Omental fat pad (tissue), 4 donors: Measurements from ENCODE around the gene C5AR1. TPM values are rescaled to one million over a fixed set of nuclear protein-coding genes. Genes with fewer than 3 reads are reported as not detected.
A peak's percentile ranks its signal among the peaks of the same experiment; 100 is the strongest.
"Not testable (repeated sequence)": the region's sequence is repeated elsewhere in the genome, so short reads cannot be mapped to it uniquely, and the experiment has no call there.

Experiments used
- ATAC-seq: fragments of 150-250 bp; one replicate; pipeline ENCODE4 v1.9.1; 2016; ENCODE audit warnings: mild to moderate bottlenecking, moderate library complexity; ENCODE audit not compliant: low FRiP score
- DNase-seq: peaks from one replicate; pipeline ENCODE4 v3.0.0-alpha.2; 2019; ENCODE audit warnings: low spot score
- total RNA-seq, 4 donors: library from RNA; depleted of rRNA; stranded (reverse); fragments of >200 nt; gene quantifications; one replicate each; pipeline ENCODE4 v1.1.0, GENCODE V29; 2016
- TF ChIP-seq, protein P1 (sequence below), 3 donors: fragments of 450-650 bp; IDR thresholded peaks; one replicate each; pipeline ENCODE4 v1.5.1; 2016 to 2017; ENCODE audit warnings: antibody characterized with exemption in 3 of 3, mild to moderate bottlenecking in 3 of 3, moderate library complexity in 2 of 3

The C5AR1 gene
- total RNA-seq, 4 donors from 2014 or later, result 26.5 to 94.0 (median 60.7) TPM

DNA sequence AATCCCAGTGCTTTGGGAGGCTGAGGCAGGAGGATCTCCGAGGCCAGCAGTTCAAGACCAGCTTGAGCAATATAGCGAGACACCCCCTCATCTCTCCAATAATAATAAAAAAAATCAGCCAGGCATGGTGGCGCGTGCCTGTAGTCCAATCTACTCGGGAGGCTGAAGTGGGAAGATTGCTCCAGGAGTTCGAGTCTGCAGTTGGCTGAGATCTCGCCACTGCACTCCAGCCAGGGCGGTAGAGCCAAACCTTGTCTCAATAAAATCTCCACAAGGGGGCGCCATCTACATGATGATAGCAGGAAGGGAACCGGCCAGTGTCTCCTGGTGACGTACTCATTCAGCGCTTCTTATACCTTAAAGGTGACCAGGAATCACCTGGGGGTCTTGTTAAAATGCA, 13.6 kb upstream of the C5AR1 start:
- ATAC-seq, result peak; percentile 66
- TF ChIP-seq, protein P1, sequence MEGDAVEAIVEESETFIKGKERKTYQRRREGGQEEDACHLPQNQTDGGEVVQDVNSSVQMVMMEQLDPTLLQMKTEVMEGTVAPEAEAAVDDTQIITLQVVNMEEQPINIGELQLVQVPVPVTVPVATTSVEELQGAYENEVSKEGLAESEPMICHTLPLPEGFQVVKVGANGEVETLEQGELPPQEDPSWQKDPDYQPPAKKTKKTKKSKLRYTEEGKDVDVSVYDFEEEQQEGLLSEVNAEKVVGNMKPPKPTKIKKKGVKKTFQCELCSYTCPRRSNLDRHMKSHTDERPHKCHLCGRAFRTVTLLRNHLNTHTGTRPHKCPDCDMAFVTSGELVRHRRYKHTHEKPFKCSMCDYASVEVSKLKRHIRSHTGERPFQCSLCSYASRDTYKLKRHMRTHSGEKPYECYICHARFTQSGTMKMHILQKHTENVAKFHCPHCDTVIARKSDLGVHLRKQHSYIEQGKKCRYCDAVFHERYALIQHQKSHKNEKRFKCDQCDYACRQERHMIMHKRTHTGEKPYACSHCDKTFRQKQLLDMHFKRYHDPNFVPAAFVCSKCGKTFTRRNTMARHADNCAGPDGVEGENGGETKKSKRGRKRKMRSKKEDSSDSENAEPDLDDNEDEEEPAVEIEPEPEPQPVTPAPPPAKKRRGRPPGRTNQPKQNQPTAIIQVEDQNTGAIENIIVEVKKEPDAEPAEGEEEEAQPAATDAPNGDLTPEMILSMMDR (IDR thresholded peaks at IDR 0.05), result peak in 1 of 3 donors; percentile 38
- DNase-seq, result peak; percentile 75

DNA sequence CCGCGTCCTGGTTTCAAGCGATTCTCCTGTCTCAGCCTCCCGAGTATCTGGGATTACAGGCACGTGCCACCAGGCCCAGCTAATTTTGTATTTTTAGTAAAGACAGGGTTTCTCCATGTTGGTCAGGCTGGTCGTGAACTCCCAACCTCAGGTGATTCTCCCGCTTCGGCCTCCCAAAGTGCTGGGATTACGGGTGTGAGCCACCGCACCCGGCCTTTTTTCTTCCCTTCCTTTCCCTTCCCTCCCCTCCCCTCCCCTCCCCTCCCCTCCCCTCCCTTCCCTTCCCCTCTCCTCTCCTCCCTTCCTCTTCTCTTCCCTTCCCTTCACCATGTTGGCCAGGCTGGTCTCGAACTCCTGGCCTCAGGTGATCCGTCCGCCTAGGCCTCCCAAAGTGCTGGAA, 8.8 kb upstream of the C5AR1 start:
- ATAC-seq, DNase-seq: not testable (repeated sequence)

- no peak for DNase-seq
- ATAC-seq, result no peak
- TF ChIP-seq, protein P1 (IDR thresholded peaks at IDR 0.05), result no peak
These were observed 7.4 kb upstream of the C5AR1 start for GRCh38 chr19:47302249-47302648.

DNA sequence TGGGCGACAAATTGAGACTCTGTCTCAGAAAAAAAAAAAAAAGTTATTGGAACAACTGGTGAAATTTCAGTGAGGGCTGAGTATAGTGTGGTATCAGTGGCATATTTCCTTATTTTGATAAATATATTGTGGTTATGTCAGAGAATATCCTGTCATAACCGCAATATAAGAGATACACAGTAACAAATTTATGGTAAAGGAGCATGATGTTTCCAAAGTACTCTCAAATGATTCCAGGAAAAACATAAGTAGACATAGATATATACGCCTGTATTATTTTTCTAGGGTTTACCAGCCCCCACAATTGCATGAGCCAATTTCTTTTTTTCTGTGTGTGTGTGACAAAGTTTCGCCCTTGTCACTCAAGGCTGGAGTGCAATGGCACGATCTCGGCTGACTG, 5.7 kb upstream of the C5AR1 start:
- TF ChIP-seq, protein P1 (IDR thresholded peaks at IDR 0.05), result no peak
- no peak for ATAC-seq
- no peak for DNase-seq

DNA sequence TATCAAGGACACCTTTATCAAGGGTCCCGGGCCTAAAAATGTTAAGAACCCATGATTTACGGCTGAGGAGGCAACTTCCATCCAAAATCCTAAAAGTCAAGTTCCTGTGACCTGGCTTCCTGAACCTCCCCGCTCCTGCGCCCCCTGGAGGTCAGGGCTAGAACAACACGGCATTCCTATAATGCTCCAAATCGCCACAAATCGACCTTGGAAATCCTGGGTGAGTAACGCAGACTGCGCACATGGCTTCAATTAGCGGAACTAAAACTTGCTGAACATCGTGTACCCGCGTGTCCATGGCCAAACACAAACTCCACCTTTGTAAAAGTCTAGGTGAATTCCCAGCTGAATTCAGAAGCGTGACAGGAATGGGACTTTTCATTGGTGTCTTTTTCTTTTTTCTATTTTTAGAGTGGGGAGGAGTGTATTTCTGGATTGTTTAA, 4.3 kb upstream of the C5AR1 start:
- DNase-seq (peak; percentile 70), ATAC-seq (peak; percentile 84)
- TF ChIP-seq, protein P1 (IDR thresholded peaks at IDR 0.05), result peak in 1 of 3 donors; percentile 43

DNA sequence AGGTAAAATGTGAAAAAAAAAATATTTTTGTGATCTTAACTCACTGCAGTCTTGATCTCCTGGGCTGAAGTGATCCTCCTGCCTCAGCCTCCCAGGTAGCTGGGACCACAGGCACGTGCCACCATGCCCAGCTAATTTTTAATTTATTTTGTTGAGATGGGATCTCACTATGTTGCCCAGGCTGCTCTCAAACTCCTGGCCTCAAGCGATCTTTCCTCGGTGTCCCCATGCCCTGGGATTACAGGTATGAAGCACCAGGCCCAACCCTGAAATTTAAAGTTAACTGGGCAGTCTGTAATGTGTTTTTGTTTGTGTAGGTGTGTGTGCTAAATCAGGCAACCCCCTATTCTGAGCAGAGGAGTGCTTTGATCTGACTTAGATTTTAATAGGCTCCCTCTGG, 3.4 kb upstream of the C5AR1 start:
- ATAC-seq (no peak), DNase-seq (no peak)
- TF ChIP-seq, protein P1 (IDR thresholded peaks at IDR 0.05), result no peak

DNA sequence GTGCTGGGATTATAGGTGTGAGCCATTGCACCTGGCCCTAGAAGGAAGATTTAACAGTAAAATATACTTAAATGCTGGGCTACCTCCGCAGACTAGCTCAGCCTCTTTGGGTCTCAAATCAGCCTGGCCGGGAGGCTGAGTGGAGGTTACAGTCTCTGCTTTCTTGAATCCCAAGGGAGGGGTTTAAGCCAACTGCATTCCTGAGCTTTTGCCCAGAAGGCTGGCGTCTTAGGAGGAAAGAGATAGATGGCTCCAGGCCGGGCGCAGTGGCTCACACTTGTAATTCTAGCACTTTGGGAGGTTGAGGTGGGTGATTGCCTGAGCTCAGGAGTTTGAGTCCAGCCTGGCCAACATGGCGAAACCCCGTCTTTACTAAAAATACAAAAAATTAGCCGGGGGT, 623 bp upstream of the C5AR1 start:
- TF ChIP-seq, protein P1 (IDR thresholded peaks at IDR 0.05), result no peak
- ATAC-seq, result no peak
- DNase-seq, result no peak

- no peak for DNase-seq
- TF ChIP-seq, protein P1 (IDR thresholded peaks at IDR 0.05), result no peak
- ATAC-seq, result no peak
These were observed 662 bp downstream of the C5AR1 start for GRCh38 chr19:47310323-47310722.
